Measurements from ENCODE around the gene PHACTR3. TPM values are rescaled to one million over a fixed set of nuclear protein-coding genes. Genes with fewer than 3 reads are reported as not detected.

The PHACTR3 gene
- total RNA-seq, 1 experiment from 2014 or later = not detected

DNA sequence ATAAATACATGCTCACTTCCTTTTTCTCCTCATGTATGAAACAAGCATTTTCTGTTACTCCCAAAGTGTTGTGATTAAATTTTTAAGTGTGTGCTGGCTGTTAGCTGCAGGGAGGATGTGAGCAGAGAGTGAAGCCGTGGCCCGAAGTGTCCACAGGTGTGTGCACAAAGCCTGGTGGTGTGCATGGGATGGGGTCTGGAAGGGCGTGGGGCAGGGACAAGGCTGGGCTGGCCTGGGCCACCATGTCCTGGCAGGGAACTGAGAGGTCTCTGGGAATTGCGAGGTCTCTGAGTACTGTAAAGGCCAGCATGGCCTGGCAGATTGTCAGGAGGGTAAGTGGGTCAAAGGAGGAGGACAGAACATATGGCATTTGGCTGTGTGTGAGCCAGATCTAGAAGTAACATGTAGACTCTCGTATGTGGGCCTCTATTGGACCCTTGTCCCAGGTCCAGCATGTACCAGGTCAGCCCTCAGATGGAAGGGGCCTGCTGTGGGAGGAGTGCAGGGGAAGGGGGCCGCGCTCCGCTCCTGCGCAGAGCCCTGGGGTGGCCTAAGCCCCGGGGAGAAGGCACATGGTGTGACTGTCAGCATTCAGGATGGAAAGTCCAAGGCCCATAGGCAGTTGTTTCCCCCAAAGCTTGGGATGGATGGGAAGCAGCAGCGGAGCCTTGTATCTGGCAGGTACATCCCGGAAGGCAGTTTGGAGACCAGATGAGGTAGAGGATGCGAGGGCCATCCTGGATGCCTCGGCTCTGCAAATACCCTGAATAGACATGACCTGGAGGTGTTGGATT, 45.1 kb upstream of the PHACTR3 start (continued):
- TF ChIP-seq, protein P1, sequence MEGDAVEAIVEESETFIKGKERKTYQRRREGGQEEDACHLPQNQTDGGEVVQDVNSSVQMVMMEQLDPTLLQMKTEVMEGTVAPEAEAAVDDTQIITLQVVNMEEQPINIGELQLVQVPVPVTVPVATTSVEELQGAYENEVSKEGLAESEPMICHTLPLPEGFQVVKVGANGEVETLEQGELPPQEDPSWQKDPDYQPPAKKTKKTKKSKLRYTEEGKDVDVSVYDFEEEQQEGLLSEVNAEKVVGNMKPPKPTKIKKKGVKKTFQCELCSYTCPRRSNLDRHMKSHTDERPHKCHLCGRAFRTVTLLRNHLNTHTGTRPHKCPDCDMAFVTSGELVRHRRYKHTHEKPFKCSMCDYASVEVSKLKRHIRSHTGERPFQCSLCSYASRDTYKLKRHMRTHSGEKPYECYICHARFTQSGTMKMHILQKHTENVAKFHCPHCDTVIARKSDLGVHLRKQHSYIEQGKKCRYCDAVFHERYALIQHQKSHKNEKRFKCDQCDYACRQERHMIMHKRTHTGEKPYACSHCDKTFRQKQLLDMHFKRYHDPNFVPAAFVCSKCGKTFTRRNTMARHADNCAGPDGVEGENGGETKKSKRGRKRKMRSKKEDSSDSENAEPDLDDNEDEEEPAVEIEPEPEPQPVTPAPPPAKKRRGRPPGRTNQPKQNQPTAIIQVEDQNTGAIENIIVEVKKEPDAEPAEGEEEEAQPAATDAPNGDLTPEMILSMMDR (IDR thresholded peaks at IDR 0.05 in 2 of 3, conservative IDR thresholded peaks at IDR 0.05 in 1 of 3; ENCODE audit: borderline replicate concordance in 1 of 3, insufficient read depth in 1 of 3, low read depth in 2 of 3, low read length in 2 of 3) = no peak
- TF ChIP-seq ZNF274 (IDR thresholded peaks at IDR 0.05; ENCODE audit: low read depth, low read length) = no peak
- no peak for TF ChIP-seq POLR2A (IDR thresholded peaks at IDR 0.05; ENCODE audit: borderline replicate concordance, extremely low read depth, insufficient read depth, insufficient read length)
- no peak for TF ChIP-seq RAD21 (IDR thresholded peaks at IDR 0.05; ENCODE audit: low read depth)
- no peak for TF ChIP-seq EZH2 (IDR thresholded peaks at IDR 0.05)

DNA sequence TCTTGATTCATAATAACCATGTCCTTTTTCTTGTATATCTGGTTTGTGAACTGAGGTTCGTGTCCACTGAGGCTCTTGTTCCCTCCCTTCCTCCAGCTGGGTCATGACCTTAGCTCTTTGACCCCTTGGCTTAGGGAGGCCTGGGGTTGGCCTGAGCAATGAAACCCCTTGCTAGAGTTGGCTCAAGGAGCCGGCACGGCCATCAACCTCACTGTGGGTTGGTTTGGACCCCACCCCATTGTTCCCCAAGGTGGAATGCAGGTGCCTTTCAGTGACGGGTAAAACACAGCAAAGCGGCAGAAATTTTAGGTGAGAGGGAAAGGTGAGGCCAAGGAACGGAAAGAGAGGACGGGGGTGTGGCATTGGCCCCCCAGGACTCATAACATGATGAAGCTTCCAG, 44.5 kb upstream of the PHACTR3 start:
- Histone ChIP-seq H3K4me1 (ENCODE audit: control insufficient read depth in 1 of 2, insufficient read depth in 2 of 2, low read length in 2 of 2) (no peaks in the 10 kb centered on the region), H3K27ac (ENCODE audit: low read depth, low read length) (no peak overlapping the region), H3K4me2 (ENCODE audit: low read length) (no peak overlapping the region), H3K27me3 (ENCODE audit: insufficient read depth, low read length) (peaks cover 10% of the 10 kb centered on the region; the same call in 1 of the 2 replicates), H3K4me3 (replicated peaks in 1 of 2; ENCODE audit: low read depth in 1 of 2, low read length in 2 of 2) (no peak overlapping the region), H4K20me1 (ENCODE audit: insufficient read depth) (no peaks in the 10 kb centered on the region), H3K36me3 (ENCODE audit: control insufficient read depth in 1 of 2, insufficient read depth in 2 of 2, low read length in 2 of 2) (no peaks in the 10 kb centered on the region), H3K79me2 (ENCODE audit: insufficient read depth, low read length) (no peaks in the 10 kb centered on the region), H3K9me2 (ENCODE audit: insufficient read depth) (no peaks in the 10 kb centered on the region), H2AFZ (ENCODE audit: low read depth, low read length, poor library complexity, severe bottlenecking) (no peak overlapping the region), H3K9me3 (ENCODE audit: control insufficient read depth in 1 of 2, insufficient read depth in 1 of 2, low read depth in 1 of 2, low read length in 2 of 2) (no peaks in the 10 kb centered on the region), H3K9ac (ENCODE audit: low read length) (no peak overlapping the region)
- CTCF ChIA-PET = interaction anchor here (1.7 kb wide), 1 partner anchor 11 kb away, joined by 14 read pairs; no protein-coding TSS in a partner anchor
- TF ChIP-seq YY1 (IDR thresholded peaks at IDR 0.05; ENCODE audit: extremely low read depth, insufficient replicate concordance, low read depth, low read length) = no peak
- no peak for TF ChIP-seq ELF1 (IDR thresholded peaks at IDR 0.05; ENCODE audit: borderline replicate concordance, low read depth)
- no peak for TF ChIP-seq CBX3 (IDR thresholded peaks at IDR 0.05; ENCODE audit: low read depth)
- no peak for TF ChIP-seq FOSL1 (IDR thresholded peaks at IDR 0.05; ENCODE audit: low read depth)
- TF ChIP-seq RAD21 (IDR thresholded peaks at IDR 0.05; ENCODE audit: low read depth) = no peak
- TF ChIP-seq, protein P2, sequence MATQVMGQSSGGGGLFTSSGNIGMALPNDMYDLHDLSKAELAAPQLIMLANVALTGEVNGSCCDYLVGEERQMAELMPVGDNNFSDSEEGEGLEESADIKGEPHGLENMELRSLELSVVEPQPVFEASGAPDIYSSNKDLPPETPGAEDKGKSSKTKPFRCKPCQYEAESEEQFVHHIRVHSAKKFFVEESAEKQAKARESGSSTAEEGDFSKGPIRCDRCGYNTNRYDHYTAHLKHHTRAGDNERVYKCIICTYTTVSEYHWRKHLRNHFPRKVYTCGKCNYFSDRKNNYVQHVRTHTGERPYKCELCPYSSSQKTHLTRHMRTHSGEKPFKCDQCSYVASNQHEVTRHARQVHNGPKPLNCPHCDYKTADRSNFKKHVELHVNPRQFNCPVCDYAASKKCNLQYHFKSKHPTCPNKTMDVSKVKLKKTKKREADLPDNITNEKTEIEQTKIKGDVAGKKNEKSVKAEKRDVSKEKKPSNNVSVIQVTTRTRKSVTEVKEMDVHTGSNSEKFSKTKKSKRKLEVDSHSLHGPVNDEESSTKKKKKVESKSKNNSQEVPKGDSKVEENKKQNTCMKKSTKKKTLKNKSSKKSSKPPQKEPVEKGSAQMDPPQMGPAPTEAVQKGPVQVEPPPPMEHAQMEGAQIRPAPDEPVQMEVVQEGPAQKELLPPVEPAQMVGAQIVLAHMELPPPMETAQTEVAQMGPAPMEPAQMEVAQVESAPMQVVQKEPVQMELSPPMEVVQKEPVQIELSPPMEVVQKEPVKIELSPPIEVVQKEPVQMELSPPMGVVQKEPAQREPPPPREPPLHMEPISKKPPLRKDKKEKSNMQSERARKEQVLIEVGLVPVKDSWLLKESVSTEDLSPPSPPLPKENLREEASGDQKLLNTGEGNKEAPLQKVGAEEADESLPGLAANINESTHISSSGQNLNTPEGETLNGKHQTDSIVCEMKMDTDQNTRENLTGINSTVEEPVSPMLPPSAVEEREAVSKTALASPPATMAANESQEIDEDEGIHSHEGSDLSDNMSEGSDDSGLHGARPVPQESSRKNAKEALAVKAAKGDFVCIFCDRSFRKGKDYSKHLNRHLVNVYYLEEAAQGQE (IDR thresholded peaks at IDR 0.05; ENCODE audit: low read depth) = no peak
- no peak for TF ChIP-seq EGR1 (IDR thresholded peaks at IDR 0.05; ENCODE audit: low read depth)
- TF ChIP-seq ZNF274 (IDR thresholded peaks at IDR 0.05; ENCODE audit: low read depth, low read length) = no peak
- TF ChIP-seq ZFX (IDR thresholded peaks at IDR 0.05) = no peak
- TF ChIP-seq, protein P3, sequence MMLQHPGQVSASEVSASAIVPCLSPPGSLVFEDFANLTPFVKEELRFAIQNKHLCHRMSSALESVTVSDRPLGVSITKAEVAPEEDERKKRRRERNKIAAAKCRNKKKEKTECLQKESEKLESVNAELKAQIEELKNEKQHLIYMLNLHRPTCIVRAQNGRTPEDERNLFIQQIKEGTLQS (IDR thresholded peaks at IDR 0.05) = no peak
- no peak for DNase-seq (ENCODE audit: low read depth, low spot score)
- no peak for ATAC-seq
- intact Hi-C loops (cut with micrococcal nuclease) = no loop called here
- POLR2A ChIA-PET = no interaction called here
- BruUV-seq (replicated peaks) = no TSS peak
- RAD21 ChIA-PET (ENCODE audit: low non-redundant PET in 1 of 2, low total read pairs in 2 of 2, uncharacterized antibody in 2 of 2, unreplicated experiment in 2 of 2) = no interaction called here

Measured in HCT116 (cell line).